GM23338 (cell line): ENCODE results near the gene MED13L. TPM values are rescaled to one million over a fixed set of nuclear protein-coding genes. Genes with fewer than 3 reads are reported as not detected.

Experiments
- ATAC-seq: fragments of 200-7000 bp; cut with Tn5 transposase; 3 replicates; pipeline ENCODE4 v1.9.1; 2020
- DNase-seq: peaks from one replicate; pipeline ENCODE4 v3.0.0-alpha.2; 2015; ENCODE audit warnings: low spot score
- H2AFZ ChIP-seq: fragments of 200-600 bp; sonication (generic); 2 replicates; pipeline ENCODE4 v1.8.0; 2016; ENCODE audit warnings: antibody characterized with exemption, mild to moderate bottlenecking, moderate library complexity
- H3F3A ChIP-seq: fragments of 200-600 bp; sonication (generic); replicated peaks from 2 replicates; pipeline ENCODE4 v1.8.0; 2017; ENCODE audit warnings: antibody characterized with exemption, mixed run types, low read depth
- H3K27ac ChIP-seq: fragments of 200-600 bp; sonication (generic); 2 replicates; pipeline ENCODE4 v1.6.1; 2016; ENCODE audit warnings: low read depth
- H3K27me3 ChIP-seq: fragments of 200-600 bp; sonication (generic); 2 replicates; pipeline ENCODE4 v1.8.0; 2016; ENCODE audit warnings: mild to moderate bottlenecking, mixed run types, moderate library complexity; ENCODE audit not compliant: insufficient read depth
- H3K36me3 ChIP-seq: fragments of 200-600 bp; sonication (generic); 2 replicates; pipeline ENCODE4 v1.8.0; 2016; ENCODE audit warnings: mild to moderate bottlenecking; ENCODE audit not compliant: insufficient read depth
- H3K4me1 ChIP-seq: fragments of 200-600 bp; sonication (generic); 2 replicates; pipeline ENCODE4 v1.8.0; 2016; ENCODE audit warnings: mild to moderate bottlenecking, moderate library complexity; ENCODE audit not compliant: insufficient read depth
- H3K4me2 ChIP-seq: fragments of 200-600 bp; sonication (generic); 2 replicates; pipeline ENCODE4 v1.7.1; 2017; ENCODE audit warnings: mixed run types
- H3K4me3 ChIP-seq: fragments of 200-600 bp; sonication (generic); 2 replicates; pipeline ENCODE4 v1.6.1; 2016; ENCODE audit warnings: mixed run types
- H3K79me2 ChIP-seq: fragments of 200-600 bp; sonication (generic); replicated peaks from 2 replicates; pipeline ENCODE4 v1.8.0; 2017; ENCODE audit warnings: mild to moderate bottlenecking; ENCODE audit not compliant: insufficient read depth
- H3K9me2 ChIP-seq: fragments of 200-600 bp; sonication (generic); 2 replicates; pipeline ENCODE4 v1.8.0; 2017; ENCODE audit not compliant: insufficient read depth
- H4K20me1 ChIP-seq: fragments of 200-600 bp; sonication (generic); replicated peaks from 2 replicates; pipeline ENCODE4 v1.8.0; 2017; ENCODE audit warnings: mild to moderate bottlenecking; ENCODE audit not compliant: insufficient read depth
- H3K27ac Mint-ChIP-seq: 2 replicates; pipeline ENCODE4 v1.8.0; 2020; ENCODE audit warnings: inconsistent platforms, mild to moderate bottlenecking, moderate library complexity, mixed read lengths
- H3K27me3 Mint-ChIP-seq: 3 replicates; pipeline ENCODE4 v1.8.0; 2022; ENCODE audit warnings: low read depth, mild to moderate bottlenecking, moderate library complexity, mixed read lengths, inconsistent platforms; ENCODE audit not compliant: insufficient read depth, poor library complexity
- H3K36me3 Mint-ChIP-seq: 3 replicates; pipeline ENCODE4 v1.8.0; 2021; ENCODE audit warnings: low read depth, mild to moderate bottlenecking, inconsistent platforms, moderate library complexity, mixed read lengths
- H3K4me1 Mint-ChIP-seq: 3 replicates; pipeline ENCODE4 v1.8.0; 2020; ENCODE audit warnings: mild to moderate bottlenecking, inconsistent platforms, mixed read lengths
- H3K4me3 Mint-ChIP-seq: 3 replicates; pipeline ENCODE4 v1.8.0; 2021; ENCODE audit warnings: moderate library complexity, mild to moderate bottlenecking, inconsistent platforms, mixed read lengths
- H3K9me3 Mint-ChIP-seq: 3 replicates; pipeline ENCODE4 v1.8.0; 2020; ENCODE audit warnings: moderate library complexity, mild to moderate bottlenecking, inconsistent platforms, mixed read lengths
- EZH2 ChIP-seq: fragments of 200-600 bp; sonication (generic); IDR thresholded peaks from one replicate; pipeline ENCODE4 v1.8.0; 2017; ENCODE audit warnings: antibody characterized with exemption, mild to moderate bottlenecking, low read depth; ENCODE audit not compliant: unreplicated experiment
- NANOG ChIP-seq: IDR thresholded peaks from 2 replicates; pipeline ENCODE4 v1.6.1; 2016; ENCODE audit warnings: antibody characterized with exemption, borderline replicate concordance
- POLR2AphosphoS5 ChIP-seq: IDR thresholded peaks from 2 replicates; pipeline ENCODE4 v1.6.1; 2016; ENCODE audit warnings: antibody characterized with exemption, low read depth
- STAT1 ChIP-seq: IDR thresholded peaks from one replicate; pipeline ENCODE4 v1.6.1; 2016; ENCODE audit warnings: antibody characterized with exemption; ENCODE audit not compliant: unreplicated experiment
- ZNF331 ChIP-seq: fragments of 250-450 bp; sonication (Bioruptor Pico); IDR thresholded peaks from 2 replicates; pipeline ENCODE4 v1.5.0; 2020; ENCODE audit warnings: low read depth, mild to moderate bottlenecking, moderate library complexity
- polyA plus RNA-seq: library from polyadenylated mRNA; unstranded; fragments of >200 nt; fragmentation: Nextera tagmentation; extraction: Ambion mirVana; gene quantifications from 2 replicates; pipeline ENCODE4 v1.2.1, GENCODE V29; 2016
- total RNA-seq: library from RNA; depleted of rRNA; stranded (reverse); fragments of >200 nt; shearing (Covaris generic); gene quantifications from 2 replicates; pipeline ENCODE4 v1.2.3, GENCODE V29; 2014
- TF ChIP-seq, protein P1 (sequence below): IDR thresholded peaks from one replicate; pipeline ENCODE4 v1.6.1; 2018; ENCODE audit warnings: antibody characterized with exemption; ENCODE audit not compliant: unreplicated experiment
- TF ChIP-seq, protein P2 (sequence below): fragments of 250-450 bp; sonication (Bioruptor Pico); IDR thresholded peaks from 2 replicates; pipeline ENCODE4 v1.5.0; 2020; ENCODE audit warnings: mild to moderate bottlenecking, moderate library complexity
- TF ChIP-seq, protein P3 (sequence below), 2 experiments: fragments of 200-600 bp in 1 of 2; sonication (generic) in 1 of 2; conservative IDR thresholded peaks; 2 replicates each; pipeline versions ENCODE4 v1.5.1 to v1.6.1; 2016 to 2017; ENCODE audit warnings: antibody characterized with exemption in 2 of 2, low read depth in 2 of 2, mild to moderate bottlenecking in 2 of 2, moderate library complexity in 1 of 2

MED13L gene
- total and polyA plus RNA-seq, 2 experiments from 2014 or later = 20.9 to 73.6 TPM

DNA sequence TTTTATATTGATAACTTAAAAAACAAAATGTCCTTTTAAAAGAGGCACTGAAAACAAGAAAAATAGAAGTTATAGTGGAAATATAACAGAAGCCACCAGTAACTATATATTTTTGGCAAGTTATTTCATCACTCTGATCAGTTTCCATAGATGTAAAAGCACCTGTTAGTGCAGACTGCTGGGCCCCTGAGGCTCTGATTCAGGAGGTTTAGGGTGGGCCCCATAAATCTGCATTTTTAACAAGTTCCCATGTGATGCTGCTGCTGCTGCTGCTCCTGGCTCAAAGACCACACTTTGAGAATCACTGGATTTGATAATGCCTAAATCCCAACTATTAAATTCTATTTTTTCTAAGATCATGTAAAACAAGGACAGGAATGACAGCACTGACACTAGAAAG lies 251.1 kb downstream of the MED13L start:
- H3K4me3 ChIP-seq = no peak overlapping the region
- H3K9me2 ChIP-seq = no peaks in the 10 kb centered on the region
- ATAC-seq (no peak), DNase-seq (no peak)
- H3K27ac ChIP-seq = no peak overlapping the region
- Mint-ChIP-seq H3K36me3 (peaks cover 3% of the 10 kb centered on the region; the same call in 1 of the 3 replicates), H3K4me3 (no peak overlapping the region), H3K9me3 (no peaks in the 10 kb centered on the region; the same call in 2 of the 3 replicates), H3K27me3 (no peaks in the 10 kb centered on the region), H3K27ac (no peak overlapping the region), H3K4me1 (peaks cover 10% of the 10 kb centered on the region)
- H3K79me2 ChIP-seq = peaks cover 55% of the 10 kb centered on the region
- no peaks in the 10 kb centered on the region for H3K27me3 ChIP-seq
- no peaks in the 10 kb centered on the region for H4K20me1 ChIP-seq
- no peak overlapping the region for H2AFZ ChIP-seq
- TF ChIP-seq EZH2 (no peak), STAT1 (no peak), POLR2AphosphoS5 (no peak), ZNF331 (CRISPR knock-in tag) (no peak), NANOG (no peak)
- TF ChIP-seq, protein P1, sequence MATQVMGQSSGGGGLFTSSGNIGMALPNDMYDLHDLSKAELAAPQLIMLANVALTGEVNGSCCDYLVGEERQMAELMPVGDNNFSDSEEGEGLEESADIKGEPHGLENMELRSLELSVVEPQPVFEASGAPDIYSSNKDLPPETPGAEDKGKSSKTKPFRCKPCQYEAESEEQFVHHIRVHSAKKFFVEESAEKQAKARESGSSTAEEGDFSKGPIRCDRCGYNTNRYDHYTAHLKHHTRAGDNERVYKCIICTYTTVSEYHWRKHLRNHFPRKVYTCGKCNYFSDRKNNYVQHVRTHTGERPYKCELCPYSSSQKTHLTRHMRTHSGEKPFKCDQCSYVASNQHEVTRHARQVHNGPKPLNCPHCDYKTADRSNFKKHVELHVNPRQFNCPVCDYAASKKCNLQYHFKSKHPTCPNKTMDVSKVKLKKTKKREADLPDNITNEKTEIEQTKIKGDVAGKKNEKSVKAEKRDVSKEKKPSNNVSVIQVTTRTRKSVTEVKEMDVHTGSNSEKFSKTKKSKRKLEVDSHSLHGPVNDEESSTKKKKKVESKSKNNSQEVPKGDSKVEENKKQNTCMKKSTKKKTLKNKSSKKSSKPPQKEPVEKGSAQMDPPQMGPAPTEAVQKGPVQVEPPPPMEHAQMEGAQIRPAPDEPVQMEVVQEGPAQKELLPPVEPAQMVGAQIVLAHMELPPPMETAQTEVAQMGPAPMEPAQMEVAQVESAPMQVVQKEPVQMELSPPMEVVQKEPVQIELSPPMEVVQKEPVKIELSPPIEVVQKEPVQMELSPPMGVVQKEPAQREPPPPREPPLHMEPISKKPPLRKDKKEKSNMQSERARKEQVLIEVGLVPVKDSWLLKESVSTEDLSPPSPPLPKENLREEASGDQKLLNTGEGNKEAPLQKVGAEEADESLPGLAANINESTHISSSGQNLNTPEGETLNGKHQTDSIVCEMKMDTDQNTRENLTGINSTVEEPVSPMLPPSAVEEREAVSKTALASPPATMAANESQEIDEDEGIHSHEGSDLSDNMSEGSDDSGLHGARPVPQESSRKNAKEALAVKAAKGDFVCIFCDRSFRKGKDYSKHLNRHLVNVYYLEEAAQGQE = no peak
- TF ChIP-seq, protein P2, sequence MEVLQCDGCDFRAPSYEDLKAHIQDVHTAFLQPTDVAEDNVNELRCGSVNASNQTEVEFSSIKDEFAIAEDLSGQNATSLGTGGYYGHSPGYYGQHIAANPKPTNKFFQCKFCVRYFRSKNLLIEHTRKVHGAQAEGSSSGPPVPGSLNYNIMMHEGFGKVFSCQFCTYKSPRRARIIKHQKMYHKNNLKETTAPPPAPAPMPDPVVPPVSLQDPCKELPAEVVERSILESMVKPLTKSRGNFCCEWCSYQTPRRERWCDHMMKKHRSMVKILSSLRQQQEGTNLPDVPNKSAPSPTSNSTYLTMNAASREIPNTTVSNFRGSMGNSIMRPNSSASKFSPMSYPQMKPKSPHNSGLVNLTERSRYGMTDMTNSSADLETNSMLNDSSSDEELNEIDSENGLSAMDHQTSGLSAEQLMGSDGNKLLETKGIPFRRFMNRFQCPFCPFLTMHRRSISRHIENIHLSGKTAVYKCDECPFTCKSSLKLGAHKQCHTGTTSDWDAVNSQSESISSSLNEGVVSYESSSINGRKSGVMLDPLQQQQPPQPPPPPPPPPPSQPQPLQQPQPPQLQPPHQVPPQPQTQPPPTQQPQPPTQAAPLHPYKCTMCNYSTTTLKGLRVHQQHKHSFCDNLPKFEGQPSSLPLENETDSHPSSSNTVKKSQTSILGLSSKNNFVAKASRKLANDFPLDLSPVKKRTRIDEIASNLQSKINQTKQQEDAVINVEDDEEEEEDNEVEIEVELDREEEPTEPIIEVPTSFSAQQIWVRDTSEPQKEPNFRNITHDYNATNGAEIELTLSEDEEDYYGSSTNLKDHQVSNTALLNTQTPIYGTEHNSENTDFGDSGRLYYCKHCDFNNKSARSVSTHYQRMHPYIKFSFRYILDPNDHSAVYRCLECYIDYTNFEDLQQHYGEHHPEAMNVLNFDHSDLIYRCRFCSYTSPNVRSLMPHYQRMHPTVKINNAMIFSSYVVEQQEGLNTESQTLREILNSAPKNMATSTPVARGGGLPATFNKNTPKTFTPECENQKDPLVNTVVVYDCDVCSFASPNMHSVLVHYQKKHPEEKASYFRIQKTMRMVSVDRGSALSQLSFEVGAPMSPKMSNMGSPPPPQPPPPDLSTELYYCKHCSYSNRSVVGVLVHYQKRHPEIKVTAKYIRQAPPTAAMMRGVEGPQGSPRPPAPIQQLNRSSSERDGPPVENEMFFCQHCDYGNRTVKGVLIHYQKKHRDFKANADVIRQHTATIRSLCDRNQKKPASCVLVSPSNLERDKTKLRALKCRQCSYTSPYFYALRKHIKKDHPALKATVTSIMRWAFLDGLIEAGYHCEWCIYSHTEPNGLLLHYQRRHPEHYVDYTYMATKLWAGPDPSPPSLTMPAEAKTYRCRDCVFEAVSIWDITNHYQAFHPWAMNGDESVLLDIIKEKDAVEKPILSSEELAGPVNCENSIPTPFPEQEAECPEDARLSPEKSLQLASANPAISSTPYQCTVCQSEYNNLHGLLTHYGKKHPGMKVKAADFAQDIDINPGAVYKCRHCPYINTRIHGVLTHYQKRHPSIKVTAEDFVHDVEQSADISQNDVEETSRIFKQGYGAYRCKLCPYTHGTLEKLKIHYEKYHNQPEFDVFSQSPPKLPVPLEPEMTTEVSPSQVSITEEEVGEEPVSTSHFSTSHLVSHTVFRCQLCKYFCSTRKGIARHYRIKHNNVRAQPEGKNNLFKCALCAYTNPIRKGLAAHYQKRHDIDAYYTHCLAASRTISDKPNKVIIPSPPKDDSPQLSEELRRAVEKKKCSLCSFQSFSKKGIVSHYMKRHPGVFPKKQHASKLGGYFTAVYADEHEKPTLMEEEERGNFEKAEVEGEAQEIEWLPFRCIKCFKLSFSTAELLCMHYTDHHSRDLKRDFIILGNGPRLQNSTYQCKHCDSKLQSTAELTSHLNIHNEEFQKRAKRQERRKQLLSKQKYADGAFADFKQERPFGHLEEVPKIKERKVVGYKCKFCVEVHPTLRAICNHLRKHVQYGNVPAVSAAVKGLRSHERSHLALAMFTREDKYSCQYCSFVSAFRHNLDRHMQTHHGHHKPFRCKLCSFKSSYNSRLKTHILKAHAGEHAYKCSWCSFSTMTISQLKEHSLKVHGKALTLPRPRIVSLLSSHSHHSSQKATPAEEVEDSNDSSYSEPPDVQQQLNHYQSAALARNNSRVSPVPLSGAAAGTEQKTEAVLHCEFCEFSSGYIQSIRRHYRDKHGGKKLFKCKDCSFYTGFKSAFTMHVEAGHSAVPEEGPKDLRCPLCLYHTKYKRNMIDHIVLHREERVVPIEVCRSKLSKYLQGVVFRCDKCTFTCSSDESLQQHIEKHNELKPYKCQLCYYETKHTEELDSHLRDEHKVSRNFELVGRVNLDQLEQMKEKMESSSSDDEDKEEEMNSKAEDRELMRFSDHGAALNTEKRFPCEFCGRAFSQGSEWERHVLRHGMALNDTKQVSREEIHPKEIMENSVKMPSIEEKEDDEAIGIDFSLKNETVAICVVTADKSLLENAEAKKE (CRISPR knock-in tag) = no peak
- TF ChIP-seq, protein P3, sequence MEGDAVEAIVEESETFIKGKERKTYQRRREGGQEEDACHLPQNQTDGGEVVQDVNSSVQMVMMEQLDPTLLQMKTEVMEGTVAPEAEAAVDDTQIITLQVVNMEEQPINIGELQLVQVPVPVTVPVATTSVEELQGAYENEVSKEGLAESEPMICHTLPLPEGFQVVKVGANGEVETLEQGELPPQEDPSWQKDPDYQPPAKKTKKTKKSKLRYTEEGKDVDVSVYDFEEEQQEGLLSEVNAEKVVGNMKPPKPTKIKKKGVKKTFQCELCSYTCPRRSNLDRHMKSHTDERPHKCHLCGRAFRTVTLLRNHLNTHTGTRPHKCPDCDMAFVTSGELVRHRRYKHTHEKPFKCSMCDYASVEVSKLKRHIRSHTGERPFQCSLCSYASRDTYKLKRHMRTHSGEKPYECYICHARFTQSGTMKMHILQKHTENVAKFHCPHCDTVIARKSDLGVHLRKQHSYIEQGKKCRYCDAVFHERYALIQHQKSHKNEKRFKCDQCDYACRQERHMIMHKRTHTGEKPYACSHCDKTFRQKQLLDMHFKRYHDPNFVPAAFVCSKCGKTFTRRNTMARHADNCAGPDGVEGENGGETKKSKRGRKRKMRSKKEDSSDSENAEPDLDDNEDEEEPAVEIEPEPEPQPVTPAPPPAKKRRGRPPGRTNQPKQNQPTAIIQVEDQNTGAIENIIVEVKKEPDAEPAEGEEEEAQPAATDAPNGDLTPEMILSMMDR (conservative IDR thresholded peaks at IDR 0.05; ENCODE audit: low read depth in 2 of 2) = no peak
- H3F3A ChIP-seq = no peaks in the 10 kb centered on the region
- H3K4me1 ChIP-seq = peaks cover 11% of the 10 kb centered on the region; the same call in 1 of the 2 replicates
- H3K36me3 ChIP-seq = no peaks in the 10 kb centered on the region
- H3K4me2 ChIP-seq = no peak overlapping the region
